SKM-1 treated with dmso at 0.1 percent for 144 hours (cell line): ENCODE data around the gene ANGPTL2.

Source experiments
- DNase-seq: peaks from one replicate; lab custom pipeline; 2025; ENCODE audit not compliant: unreplicated experiment; lab: John Stamatoyannopoulos, UW

The ANGPTL2 gene

DNA sequence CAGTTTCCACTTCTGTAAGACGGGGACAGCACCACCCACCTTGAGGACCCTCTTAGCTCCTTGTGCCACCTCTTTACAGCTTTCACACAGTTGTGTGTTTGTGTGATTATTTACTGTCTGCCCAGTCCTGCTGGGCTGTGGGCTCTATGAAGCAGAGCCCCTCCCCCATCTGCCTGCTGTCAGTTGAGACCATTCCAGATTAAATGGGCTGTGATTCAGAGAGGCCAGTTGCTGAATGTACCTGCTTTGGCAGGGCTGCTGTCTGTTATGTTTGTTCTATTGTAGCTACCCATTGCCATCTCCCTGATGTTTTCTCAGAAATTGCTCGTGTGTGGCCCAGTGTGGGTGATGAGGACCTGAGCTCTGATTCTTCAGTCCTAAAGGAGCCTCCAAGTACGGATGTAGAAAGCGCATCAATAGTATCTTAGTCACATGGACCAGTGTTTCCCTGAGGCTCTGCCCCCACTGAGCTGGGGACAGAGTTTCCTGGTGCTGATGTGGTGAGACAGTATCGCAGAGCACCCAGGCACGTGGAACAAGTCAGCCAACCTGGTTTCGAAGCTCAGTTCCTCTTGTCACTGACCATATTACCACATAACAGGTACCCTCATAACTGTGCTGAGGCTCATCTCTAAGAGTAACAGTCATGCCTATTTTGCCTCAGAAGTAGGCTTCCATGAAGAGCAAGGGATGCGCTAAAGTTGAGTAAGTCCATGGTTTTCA, 3.7 kb downstream of the ANGPTL2 start:
- no peak for DNase-seq

- DNase-seq: no peak
Observed at GRCh38 chr9:127117801-127118200, 4.6 kb downstream of the ANGPTL2 start.

GRCh38 chr9:127116957-127117356, 5.5 kb downstream of the ANGPTL2 start:
- DNase-seq: no peak

DNA sequence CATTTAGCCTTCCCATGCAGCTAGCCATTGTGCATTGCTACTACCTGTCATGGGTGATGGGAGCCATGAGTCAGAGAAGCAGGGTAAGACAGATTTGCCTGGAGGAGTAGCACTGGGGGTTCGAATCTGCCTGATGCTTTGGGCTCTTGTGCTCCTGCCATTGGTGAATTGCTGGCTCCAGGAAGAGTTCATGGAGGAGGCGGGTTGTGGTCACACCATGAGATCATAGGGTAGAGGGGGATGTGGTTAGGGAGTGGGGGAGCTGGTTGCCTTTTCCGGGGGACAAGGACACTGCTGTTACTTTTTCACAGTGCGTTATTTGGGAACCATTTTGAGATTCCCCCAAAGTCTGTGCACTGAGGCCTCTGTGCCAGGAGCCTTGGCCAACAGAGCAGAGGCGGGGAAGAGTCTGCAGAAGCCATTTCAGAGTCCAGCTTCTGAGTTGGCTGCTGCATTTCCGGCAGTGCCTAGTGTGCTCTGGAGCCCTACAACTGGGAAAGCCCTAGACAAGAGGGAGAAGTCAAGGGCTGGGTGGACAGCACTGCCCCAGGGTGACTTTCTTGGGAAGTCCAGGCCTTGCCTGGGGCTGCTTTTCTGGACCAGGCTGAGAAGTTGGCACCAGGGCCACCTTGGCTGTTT, 6.2 kb downstream of the ANGPTL2 start:
- no peak for DNase-seq

- DNase-seq: no peak
Observed at GRCh38 chr9:127114606-127115005, 7.8 kb downstream of the ANGPTL2 start.

- DNase-seq: no peak
Observed at GRCh38 chr9:127113191-127113972, 9.1 kb downstream of the ANGPTL2 start.

DNA sequence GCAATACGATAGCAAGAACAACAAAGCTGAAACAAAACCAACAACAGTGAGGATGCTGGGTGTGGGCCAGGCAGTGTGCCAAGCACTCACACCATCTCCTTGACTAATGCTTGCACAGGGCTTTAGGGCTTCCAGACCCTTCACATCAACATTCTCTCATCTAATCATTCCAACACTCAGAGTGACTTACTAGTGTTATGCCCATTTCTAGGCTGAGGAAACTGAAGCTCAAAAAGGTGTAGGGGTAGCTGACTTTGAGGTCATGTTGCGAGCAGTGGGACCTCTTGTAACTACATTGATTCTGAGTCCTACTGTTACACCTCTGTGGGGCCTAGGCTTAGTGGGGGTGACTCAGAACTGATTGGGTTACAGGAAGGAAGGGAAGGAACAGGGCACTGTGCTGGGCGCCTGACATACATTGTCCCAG, 9.7 kb downstream of the ANGPTL2 start:
- DNase-seq: no peak

DNA sequence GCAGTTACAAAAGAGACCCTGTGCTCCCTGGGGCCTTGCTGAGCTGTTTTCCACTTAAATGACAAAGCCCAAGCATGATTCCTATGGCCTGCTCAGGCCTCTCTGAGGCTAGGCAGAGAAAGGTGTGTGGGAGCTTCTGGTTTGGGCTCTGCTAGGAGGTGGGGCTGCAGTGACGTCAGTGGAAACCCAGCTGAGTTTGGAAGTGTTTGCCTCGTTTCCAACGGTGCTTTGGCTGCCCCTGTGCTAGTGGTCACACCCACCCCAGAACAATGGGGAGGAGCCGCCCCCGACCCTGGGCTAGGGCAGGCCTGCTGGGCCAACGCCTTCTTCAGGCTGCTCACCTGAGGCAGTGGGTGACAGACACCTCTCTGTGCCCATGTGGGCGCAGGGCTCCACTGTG, 10.4 kb downstream of the ANGPTL2 start:
- no peak for DNase-seq

DNA sequence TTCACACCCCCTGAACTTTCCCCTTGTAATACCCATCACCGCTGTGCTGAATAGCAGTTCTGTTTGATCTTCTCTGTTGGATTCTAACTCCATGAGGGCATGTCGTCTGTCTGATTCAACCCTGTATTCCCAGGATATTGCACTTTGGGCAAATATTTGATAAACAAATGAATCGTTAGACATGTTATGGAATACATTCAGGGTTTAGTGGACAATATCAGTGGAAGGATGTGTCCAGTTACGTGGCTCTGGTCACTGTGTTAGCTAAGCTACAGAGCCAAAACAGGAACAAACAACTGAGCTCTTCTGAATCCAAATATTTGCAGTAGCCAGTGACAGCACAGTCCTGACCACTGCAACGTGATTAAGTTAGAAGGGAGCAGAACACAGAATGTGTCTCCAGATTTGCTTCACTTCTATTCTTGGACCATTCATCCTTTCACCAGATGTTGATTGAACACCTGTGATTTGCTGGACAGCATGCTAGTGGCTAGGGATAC, 13.2 kb downstream of the ANGPTL2 start:
- no peak for DNase-seq

DNA sequence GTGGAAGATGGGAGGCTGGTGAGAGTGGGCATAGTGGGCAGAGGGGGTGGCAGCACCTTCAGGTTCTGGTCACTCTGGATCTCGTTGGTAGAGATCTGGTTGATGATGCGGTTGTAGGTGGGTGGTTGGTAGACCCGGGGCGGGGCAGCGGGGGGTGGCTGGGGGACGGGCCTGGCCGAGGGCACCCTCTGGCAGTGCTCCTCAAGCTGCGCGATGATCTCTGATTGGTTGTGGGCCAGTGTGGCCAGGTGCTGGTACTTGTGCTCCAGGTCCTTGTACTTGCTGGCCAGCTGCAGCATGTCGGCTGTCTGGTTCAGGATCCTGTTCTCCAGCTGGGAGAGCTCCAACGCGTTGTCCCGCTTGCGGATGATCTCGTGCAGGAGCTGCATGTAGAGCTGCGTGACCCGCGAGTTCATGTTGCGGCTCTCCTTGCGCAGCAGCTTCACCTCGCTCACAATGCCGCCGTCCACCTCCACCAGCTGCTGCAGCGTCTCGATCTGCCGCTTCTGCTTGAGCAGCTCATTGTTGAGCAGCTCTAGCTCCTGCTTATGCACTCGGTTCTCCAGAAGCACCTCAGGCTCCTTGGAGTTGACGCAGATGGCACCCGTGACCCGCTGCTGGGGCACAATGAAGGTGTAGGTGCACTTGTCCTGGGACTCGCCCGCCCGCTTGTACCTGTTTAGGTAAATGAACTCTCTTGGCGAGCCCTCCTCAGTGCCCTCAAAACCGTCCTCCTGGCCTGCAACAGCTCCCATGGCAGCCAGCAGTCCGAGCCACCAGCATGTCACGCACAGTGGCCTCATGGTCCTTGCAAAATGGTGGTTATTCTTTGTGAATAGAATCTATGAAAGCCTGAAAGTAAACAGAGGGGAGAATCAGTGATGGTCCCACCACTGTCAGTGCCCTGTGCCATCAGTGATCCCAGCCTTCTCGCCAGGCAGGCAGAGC, 14.2 kb downstream of the ANGPTL2 start:
- DNase-seq: no peak

GRCh38 chr9:127107171-127107928, 15.1 kb downstream of the ANGPTL2 start:
- DNase-seq: no peak

- no peak for DNase-seq
Observed at GRCh38 chr9:127106466-127106855, 16.0 kb downstream of the ANGPTL2 start.

DNA sequence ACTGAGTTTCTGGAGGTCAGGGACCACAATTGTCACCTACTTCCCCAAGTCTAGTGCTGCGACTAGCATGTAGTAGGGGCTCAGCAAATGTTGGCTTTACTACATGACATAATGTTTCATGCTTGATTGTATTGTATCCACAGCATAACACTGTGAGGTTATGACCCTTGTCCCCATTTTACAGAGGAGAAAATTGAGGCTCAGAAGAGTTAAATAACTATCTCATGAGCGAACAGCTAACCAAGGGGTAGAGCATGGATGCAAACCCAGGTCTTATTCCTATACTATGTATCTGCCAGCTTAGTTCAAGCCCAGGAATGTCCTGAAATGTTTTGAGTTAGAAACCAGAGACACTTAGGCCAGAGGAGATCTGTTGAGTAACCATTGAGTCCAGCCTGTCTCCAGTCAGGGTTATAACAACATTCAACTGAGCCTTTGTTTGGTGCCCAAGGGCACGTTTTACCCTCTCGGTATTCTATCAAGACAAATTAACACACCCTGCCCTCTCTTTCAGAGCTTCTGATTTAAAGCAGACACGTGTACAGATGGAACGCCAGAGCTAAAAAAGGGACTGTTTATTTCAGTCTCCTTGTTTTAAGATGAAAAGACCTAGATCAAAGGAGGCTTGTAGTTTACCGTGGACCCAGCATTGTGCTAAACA, 16.5 kb downstream of the ANGPTL2 start:
- DNase-seq: no peak

- DNase-seq: no peak
Observed at GRCh38 chr9:127104581-127105311, 17.7 kb downstream of the ANGPTL2 start.

GRCh38 chr9:127102788-127103187, 19.6 kb downstream of the ANGPTL2 start:
- DNase-seq: no peak

- DNase-seq: no peak
Observed at GRCh38 chr9:127102176-127102575, 20.3 kb downstream of the ANGPTL2 start.

DNA sequence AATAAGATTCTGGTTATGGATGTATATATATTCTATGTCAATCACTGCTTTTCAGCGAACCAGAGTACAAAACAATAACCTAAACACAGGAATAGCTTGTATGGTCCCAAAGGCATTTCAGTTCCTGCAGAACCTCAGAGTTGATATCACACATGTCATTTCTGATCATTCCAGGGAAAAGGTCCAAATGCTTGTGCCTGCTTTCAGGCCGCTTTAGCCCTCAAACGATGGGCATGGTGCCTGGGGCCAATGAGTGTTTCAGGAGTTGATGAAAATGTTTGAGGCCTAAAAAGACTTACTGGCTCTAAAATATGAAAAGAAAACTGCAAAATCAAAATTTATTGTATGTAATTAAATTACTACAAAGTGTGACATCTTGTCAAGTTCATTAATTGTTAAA, 22.8 kb downstream of the ANGPTL2 start:
- no peak for DNase-seq

GRCh38 chr9:127098916-127099553, 23.4 kb downstream of the ANGPTL2 start:
- no peak for DNase-seq
